GM23248 (cell line): Measurements from ENCODE around the gene PAPOLA.

Experiments used
- EZH2 ChIP-seq: fragments of 200-600 bp; sonication (generic); IDR thresholded peaks from 2 replicates; pipeline ENCODE4 v1.6.1; 2018; ENCODE audit warnings: antibody characterized with exemption, mild to moderate bottlenecking; ENCODE audit not compliant: insufficient read depth, poor library complexity, severe bottlenecking
- EZH2phosphoT487 ChIP-seq: fragments of 200-600 bp; sonication (generic); IDR thresholded peaks from 2 replicates; pipeline ENCODE4 v1.6.1; 2018; ENCODE audit warnings: antibody characterized with exemption, moderate library complexity, mild to moderate bottlenecking, low read depth; ENCODE audit not compliant: insufficient read depth

GRCh38 chr14:96532632-96533031, 30.4 kb downstream of the PAPOLA start:
- TF ChIP-seq EZH2phosphoT487: no peak
- TF ChIP-seq EZH2: no peak
